HepG2 (cell line): Measurements from ENCODE around the gene SGMS1. TPM values are rescaled to one million over a fixed set of nuclear protein-coding genes. Genes with fewer than 3 reads are reported as not detected.

Experiments used
- CREB1 ChIP-seq, 2 experiments: fragments of 450-650 bp in 1 of 2; IDR thresholded peaks; 2 replicates each; pipeline ENCODE4 v1.6.1; 2016 to 2017; ENCODE audit warnings: control low read depth in 1 of 2, mild to moderate bottlenecking in 1 of 2, missing compliant biosample characterization in 1 of 2, missing genetic modification characterization in 1 of 2
- E2F5 ChIP-seq: sonication (generic); formaldehyde crosslinking; conservative IDR thresholded peaks from 2 replicates; pipeline ENCODE4 v1.4.0; 2020; ENCODE audit warnings: missing genetic modification reagents
- ETS1 ChIP-seq: sonication (generic); formaldehyde crosslinking; IDR thresholded peaks from 2 replicates; pipeline ENCODE4 v1.4.0; 2020; ENCODE audit warnings: missing genetic modification reagents
- FOSL2 ChIP-seq: sonication (generic); formaldehyde crosslinking; IDR thresholded peaks from 2 replicates; pipeline ENCODE4 v1.4.0; 2020; ENCODE audit warnings: missing genetic modification reagents
- HOXA3 ChIP-seq: sonication (generic); formaldehyde crosslinking; IDR thresholded peaks from 2 replicates; pipeline ENCODE4 v1.5.0; 2020; ENCODE audit warnings: missing genetic modification reagents
- KDM6A ChIP-seq: IDR thresholded peaks from 2 replicates; pipeline ENCODE4 v1.6.1; 2016; ENCODE audit warnings: low read depth
- KLF11 ChIP-seq: IDR thresholded peaks from 2 replicates; pipeline ENCODE4 v1.6.1; 2016; ENCODE audit warnings: missing compliant biosample characterization
- MLLT10 ChIP-seq: sonication (generic); formaldehyde crosslinking; IDR thresholded peaks from 2 replicates; pipeline ENCODE4 v1.4.0; 2020; ENCODE audit warnings: missing genetic modification reagents
- MTA3 ChIP-seq: sonication (generic); formaldehyde crosslinking; IDR thresholded peaks from 2 replicates; pipeline ENCODE4 v1.4.0; 2020; ENCODE audit warnings: missing genetic modification reagents
- NCOA5 ChIP-seq: sonication (generic); formaldehyde crosslinking; IDR thresholded peaks from 2 replicates; pipeline ENCODE4 v1.4.0; 2020; ENCODE audit warnings: missing genetic modification reagents
- NFIC ChIP-seq: IDR thresholded peaks from 2 replicates; pipeline ENCODE4 v1.6.1; 2012; ENCODE audit warnings: mild to moderate bottlenecking, low read length, inconsistent platforms
- PHB2 ChIP-seq: fragments of 450-650 bp; IDR thresholded peaks from 2 replicates; pipeline ENCODE4 v1.6.1; 2018; ENCODE audit not compliant: partially characterized antibody
- RELA ChIP-seq: sonication (generic); formaldehyde crosslinking; IDR thresholded peaks from 2 replicates; pipeline ENCODE4 v1.4.0; 2020; ENCODE audit warnings: missing genetic modification reagents
- REXO4 ChIP-seq: sonication (generic); formaldehyde crosslinking; IDR thresholded peaks from 2 replicates; pipeline ENCODE4 v1.8.0; 2022; ENCODE audit warnings: missing genetic modification reagents, mild to moderate bottlenecking, borderline replicate concordance
- SMAD3 ChIP-seq: sonication (generic); formaldehyde crosslinking; IDR thresholded peaks from 2 replicates; pipeline ENCODE4 v1.4.0; 2020; ENCODE audit warnings: missing genetic modification reagents
- XBP1 ChIP-seq: sonication (generic); formaldehyde crosslinking; IDR thresholded peaks from 2 replicates; pipeline ENCODE4 v1.5.0; 2020; ENCODE audit warnings: missing genetic modification reagents
- ZNF337 ChIP-seq: sonication (generic); formaldehyde crosslinking; IDR thresholded peaks from 2 replicates; pipeline ENCODE4 v1.5.1; 2020; ENCODE audit warnings: missing genetic modification reagents, low read depth, mild to moderate bottlenecking, borderline replicate concordance
- polyA plus RNA-seq, 8 experiments: library from polyadenylated mRNA; depleted of rRNA in 3 of 8; stranded (reverse) in 7 of 8; unstranded in 1 of 8; fragments of >200 nt; fragmentation: Illumina TruSeq in 4 of 8; extraction: Trizol in 4 of 8; gene quantifications; 2 replicates each; pipeline versions ENCODE4 v1.2.1 to v1.2.3, GENCODE V29; 2011 to 2016; ENCODE audit warnings: low read depth in 4 of 8, missing spikeins in 1 of 8, mixed read lengths in 1 of 8; ENCODE audit not compliant: insufficient read depth in 1 of 8
- total RNA-seq, 5 experiments: library from RNA; depleted of rRNA; stranded (reverse); fragments of >200 nt; fragmentation: Illumina TruSeq; extraction: Trizol; gene quantifications; 2 replicates each; pipeline ENCODE4 v1.2.3, GENCODE V29; 2016; ENCODE audit warnings: low read depth in 1 of 5
- TF ChIP-seq, protein P1 (sequence below): sonication (generic); formaldehyde crosslinking; conservative IDR thresholded peaks from 2 replicates; pipeline ENCODE4 v1.4.0; 2020; ENCODE audit warnings: mild to moderate bottlenecking, missing genetic modification reagents, moderate library complexity
- TF ChIP-seq, protein P2 (sequence below): sonication (generic); formaldehyde crosslinking; IDR thresholded peaks from 2 replicates; pipeline ENCODE4 v1.4.0; 2020; ENCODE audit warnings: missing genetic modification reagents

Gene SGMS1
- total and polyA plus RNA-seq, 2 of the 13 experiments (the other 11 are each of a cell fraction or from before 2014, with no cell fraction given), result 6.5 to 15.1 TPM

DNA sequence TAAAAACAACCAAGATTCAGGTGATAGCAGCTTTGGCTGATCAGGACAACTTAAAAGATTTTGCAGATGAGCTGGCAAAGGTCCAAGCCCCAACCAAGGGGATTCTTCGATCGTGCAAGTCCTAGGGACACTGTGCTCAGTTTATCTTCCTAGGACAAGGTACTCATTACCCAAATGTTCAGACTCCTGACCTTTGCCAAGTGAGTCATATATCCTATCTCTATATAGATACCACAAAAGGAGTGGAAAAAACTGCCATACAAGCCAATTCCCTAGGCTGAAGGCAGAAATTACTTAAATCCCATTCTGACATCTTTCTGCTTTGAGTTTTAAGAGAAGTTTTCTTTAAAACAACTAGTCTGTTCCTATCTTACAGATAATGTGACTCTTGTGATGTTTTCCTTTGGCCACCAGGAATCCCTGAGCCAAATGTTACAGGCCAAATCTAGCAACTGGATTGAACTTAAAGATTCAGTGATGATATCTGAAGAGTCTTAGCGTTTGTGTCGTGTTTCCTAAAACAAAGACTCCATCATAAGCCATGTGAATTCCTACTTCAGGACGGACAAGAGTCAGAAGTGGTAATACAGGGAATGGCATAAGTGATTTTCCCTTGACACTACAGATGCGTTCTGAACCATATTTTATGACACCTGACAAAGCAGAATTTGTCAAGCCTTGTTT is 229.8 kb downstream of the SGMS1 start (continued):
- peak; percentile 93 for TF ChIP-seq FOSL2 (CRISPR knock-in tag)
- 0 out of 2 replicates have a peak, but pooled peaks have one; percentile 53 for TF ChIP-seq KDM6A (CRISPR knock-in tag)
- no peak for TF ChIP-seq ETS1 (CRISPR knock-in tag)
- TF ChIP-seq, protein P1, sequence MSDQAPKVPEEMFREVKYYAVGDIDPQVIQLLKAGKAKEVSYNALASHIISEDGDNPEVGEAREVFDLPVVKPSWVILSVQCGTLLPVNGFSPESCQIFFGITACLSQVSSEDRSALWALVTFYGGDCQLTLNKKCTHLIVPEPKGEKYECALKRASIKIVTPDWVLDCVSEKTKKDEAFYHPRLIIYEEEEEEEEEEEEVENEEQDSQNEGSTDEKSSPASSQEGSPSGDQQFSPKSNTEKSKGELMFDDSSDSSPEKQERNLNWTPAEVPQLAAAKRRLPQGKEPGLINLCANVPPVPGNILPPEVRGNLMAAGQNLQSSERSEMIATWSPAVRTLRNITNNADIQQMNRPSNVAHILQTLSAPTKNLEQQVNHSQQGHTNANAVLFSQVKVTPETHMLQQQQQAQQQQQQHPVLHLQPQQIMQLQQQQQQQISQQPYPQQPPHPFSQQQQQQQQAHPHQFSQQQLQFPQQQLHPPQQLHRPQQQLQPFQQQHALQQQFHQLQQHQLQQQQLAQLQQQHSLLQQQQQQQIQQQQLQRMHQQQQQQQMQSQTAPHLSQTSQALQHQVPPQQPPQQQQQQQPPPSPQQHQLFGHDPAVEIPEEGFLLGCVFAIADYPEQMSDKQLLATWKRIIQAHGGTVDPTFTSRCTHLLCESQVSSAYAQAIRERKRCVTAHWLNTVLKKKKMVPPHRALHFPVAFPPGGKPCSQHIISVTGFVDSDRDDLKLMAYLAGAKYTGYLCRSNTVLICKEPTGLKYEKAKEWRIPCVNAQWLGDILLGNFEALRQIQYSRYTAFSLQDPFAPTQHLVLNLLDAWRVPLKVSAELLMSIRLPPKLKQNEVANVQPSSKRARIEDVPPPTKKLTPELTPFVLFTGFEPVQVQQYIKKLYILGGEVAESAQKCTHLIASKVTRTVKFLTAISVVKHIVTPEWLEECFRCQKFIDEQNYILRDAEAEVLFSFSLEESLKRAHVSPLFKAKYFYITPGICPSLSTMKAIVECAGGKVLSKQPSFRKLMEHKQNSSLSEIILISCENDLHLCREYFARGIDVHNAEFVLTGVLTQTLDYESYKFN (CRISPR knock-in tag), result peak; percentile 87
- TF ChIP-seq MLLT10 (CRISPR knock-in tag), result no peak
- TF ChIP-seq, protein P2, sequence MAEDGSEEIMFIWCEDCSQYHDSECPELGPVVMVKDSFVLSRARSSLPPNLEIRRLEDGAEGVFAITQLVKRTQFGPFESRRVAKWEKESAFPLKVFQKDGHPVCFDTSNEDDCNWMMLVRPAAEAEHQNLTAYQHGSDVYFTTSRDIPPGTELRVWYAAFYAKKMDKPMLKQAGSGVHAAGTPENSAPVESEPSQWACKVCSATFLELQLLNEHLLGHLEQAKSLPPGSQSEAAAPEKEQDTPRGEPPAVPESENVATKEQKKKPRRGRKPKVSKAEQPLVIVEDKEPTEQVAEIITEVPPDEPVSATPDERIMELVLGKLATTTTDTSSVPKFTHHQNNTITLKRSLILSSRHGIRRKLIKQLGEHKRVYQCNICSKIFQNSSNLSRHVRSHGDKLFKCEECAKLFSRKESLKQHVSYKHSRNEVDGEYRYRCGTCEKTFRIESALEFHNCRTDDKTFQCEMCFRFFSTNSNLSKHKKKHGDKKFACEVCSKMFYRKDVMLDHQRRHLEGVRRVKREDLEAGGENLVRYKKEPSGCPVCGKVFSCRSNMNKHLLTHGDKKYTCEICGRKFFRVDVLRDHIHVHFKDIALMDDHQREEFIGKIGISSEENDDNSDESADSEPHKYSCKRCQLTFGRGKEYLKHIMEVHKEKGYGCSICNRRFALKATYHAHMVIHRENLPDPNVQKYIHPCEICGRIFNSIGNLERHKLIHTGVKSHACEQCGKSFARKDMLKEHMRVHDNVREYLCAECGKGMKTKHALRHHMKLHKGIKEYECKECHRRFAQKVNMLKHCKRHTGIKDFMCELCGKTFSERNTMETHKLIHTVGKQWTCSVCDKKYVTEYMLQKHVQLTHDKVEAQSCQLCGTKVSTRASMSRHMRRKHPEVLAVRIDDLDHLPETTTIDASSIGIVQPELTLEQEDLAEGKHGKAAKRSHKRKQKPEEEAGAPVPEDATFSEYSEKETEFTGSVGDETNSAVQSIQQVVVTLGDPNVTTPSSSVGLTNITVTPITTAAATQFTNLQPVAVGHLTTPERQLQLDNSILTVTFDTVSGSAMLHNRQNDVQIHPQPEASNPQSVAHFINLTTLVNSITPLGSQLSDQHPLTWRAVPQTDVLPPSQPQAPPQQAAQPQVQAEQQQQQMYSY (CRISPR knock-in tag), result no peak
- TF ChIP-seq CREB1 (IDR thresholded peaks at IDR 0.05), result no peak
- TF ChIP-seq CREB1 (CRISPR knock-in tag; IDR thresholded peaks at IDR 0.05), result 0 out of 2 replicates have a peak, but pooled peaks have one; percentile 26
- TF ChIP-seq XBP1 (CRISPR knock-in tag), result no peak
- peak; percentile 44; the same call in 1 of the 2 replicates for TF ChIP-seq SMAD3 (CRISPR knock-in tag)
- no peak for TF ChIP-seq KLF11 (CRISPR knock-in tag)
- TF ChIP-seq NCOA5 (CRISPR knock-in tag), result no peak
- no peak for TF ChIP-seq ZNF337 (CRISPR knock-in tag)
- peak; percentile 42; the same call in 1 of the 2 replicates for TF ChIP-seq HOXA3 (CRISPR knock-in tag)
- peak; percentile 74; the same call in 1 of the 2 replicates for TF ChIP-seq NFIC
- TF ChIP-seq MTA3, result no peak
- no peak for TF ChIP-seq E2F5 (CRISPR knock-in tag)
- no peak for TF ChIP-seq RELA (CRISPR knock-in tag)
- TF ChIP-seq REXO4 (CRISPR knock-in tag), result no peak
- no peak for TF ChIP-seq PHB2
